Endothelial cell of umbilical vein (primary cell): ENCODE data around the gene NR1H2. TPM values are rescaled to one million over a fixed set of nuclear protein-coding genes. Genes with fewer than 3 reads are reported as not detected.

ENCODE experiments used
- BruUV-seq: library from RNA; stranded (reverse); fragments of 400-500 nt; replicated peaks from 2 replicates; lab custom pipeline; 2021; lab: Mats Ljungman, UMichigan
- CTCF ChIA-PET: fragments of 300-600, 350-600 bp; sonication (Branson Sonifier 250); formaldehyde crosslinking; loops from one replicate; lab custom pipeline; 2021; ENCODE audit warnings: antibody characterized with exemption, inconsistent platforms; lab: Charles Lee
- POLR2A ChIA-PET: fragments of 300-600, 350-600 bp; sonication (Branson Sonifier 250); formaldehyde crosslinking; loops from one replicate; lab custom pipeline; 2021; ENCODE audit warnings: antibody characterized with exemption, inconsistent platforms; lab: Charles Lee
- DNase-seq: peaks from one replicate; pipeline ENCODE4 v3.0.0-alpha.2; 2011; ENCODE audit warnings: low read depth, low spot score
- FAIRE-seq: peaks from 2 replicates; lab custom pipeline; 2011; peaks lifted over from hg19 to GRCh38; lab: Jason Lieb, UNC
- H2AFZ ChIP-seq: 2 replicates; pipeline ENCODE4 v1.6.0; 2012; ENCODE audit warnings: low read depth, low read length, control low read depth, inconsistent platforms
- H3K27ac ChIP-seq: 2 replicates; pipeline ENCODE4 v1.5.1; 2011; ENCODE audit warnings: low read depth, mild to moderate bottlenecking, control low read depth, low read length, moderate library complexity; ENCODE audit not compliant: insufficient read depth
- H3K27me3 ChIP-seq, 2 experiments: 2 replicates each; pipeline versions ENCODE4 v1.6.0 to v1.6.1; 2011; ENCODE audit warnings: low read length in 2 of 2, mixed read lengths in 1 of 2; ENCODE audit not compliant: control insufficient read depth in 2 of 2, insufficient read depth in 2 of 2
- H3K36me3 ChIP-seq, 2 experiments: 2 replicates in 1 of 2; 3 replicates in 1 of 2; pipeline ENCODE4 v1.5.1; 2011; ENCODE audit warnings: low read length in 2 of 2, mild to moderate bottlenecking in 1 of 2, moderate library complexity in 1 of 2; ENCODE audit not compliant: control insufficient read depth in 2 of 2, insufficient read depth in 2 of 2; ENCODE audit errors: extremely low read depth in 1 of 2
- H3K4me1 ChIP-seq: 3 replicates; pipeline ENCODE4 v1.5.1; 2011; ENCODE audit warnings: mild to moderate bottlenecking, low read length; ENCODE audit not compliant: control insufficient read depth, insufficient read depth; ENCODE audit errors: extremely low read depth
- H3K4me2 ChIP-seq: 2 replicates; pipeline ENCODE4 v1.6.1; 2011; ENCODE audit warnings: low read length, control low read depth, mixed read lengths; ENCODE audit not compliant: insufficient read depth
- H3K4me3 ChIP-seq, 3 experiments: fragments of 200-600 bp in 1 of 3; sonication (generic), shearing (Covaris generic) in 1 of 3; replicated peaks in 1 of 3; 2 replicates each; pipeline ENCODE4 v1.5.1; 2011 to 2016; ENCODE audit warnings: control low read depth in 3 of 3, low read length in 3 of 3, mild to moderate bottlenecking in 2 of 3, inconsistent platforms in 1 of 3, low read depth in 1 of 3, moderate library complexity in 1 of 3; ENCODE audit not compliant: insufficient read depth in 1 of 3
- H3K79me2 ChIP-seq: 2 replicates; pipeline ENCODE4 v1.6.0; 2012; ENCODE audit warnings: low read length, inconsistent platforms; ENCODE audit not compliant: control insufficient read depth, insufficient read depth
- H3K9ac ChIP-seq: replicated peaks from 2 replicates; pipeline ENCODE3; 2011; ENCODE audit warnings: low read length, control low read depth; ENCODE audit not compliant: insufficient read depth; ENCODE audit errors: extremely low read depth
- H3K9me1 ChIP-seq: replicated peaks from 3 replicates; pipeline ENCODE4 v1.6.0; 2011; ENCODE audit warnings: mild to moderate bottlenecking, low read length; ENCODE audit not compliant: control insufficient read depth, insufficient read depth; ENCODE audit errors: extremely low read depth
- H3K9me3 ChIP-seq: replicated peaks from 2 replicates; pipeline ENCODE4 v1.5.1; 2012; ENCODE audit warnings: low read length, inconsistent platforms; ENCODE audit not compliant: control insufficient read depth, insufficient read depth
- H4K20me1 ChIP-seq: replicated peaks from 2 replicates; pipeline ENCODE3; 2011; ENCODE audit warnings: mild to moderate bottlenecking, low read length; ENCODE audit not compliant: control insufficient read depth, insufficient read depth; ENCODE audit errors: extremely low read depth
- CTCF ChIP-seq, 2 donors: IDR thresholded peaks; 1 replicate in 1 of 2; 2 replicates in 1 of 2; pipeline ENCODE4 v1.5.1; 2011; ENCODE audit warnings: low read length in 2 of 2, mild to moderate bottlenecking in 2 of 2, moderate library complexity in 2 of 2, control low read depth in 1 of 2, inconsistent platforms in 1 of 2, low read depth in 1 of 2; ENCODE audit not compliant: insufficient read depth in 1 of 2; ENCODE audit errors: extremely low read depth in 1 of 2
- EZH2 ChIP-seq: IDR thresholded peaks from 2 replicates; pipeline ENCODE4 v1.6.1; 2012; ENCODE audit warnings: borderline replicate concordance, low read depth, mild to moderate bottlenecking, moderate library complexity, low read length, inconsistent platforms; ENCODE audit not compliant: severe bottlenecking
- FOS ChIP-seq: IDR thresholded peaks from 2 replicates; pipeline ENCODE4 v1.6.1; 2011; ENCODE audit warnings: mild to moderate bottlenecking, low read length, moderate library complexity, borderline replicate concordance; ENCODE audit not compliant: insufficient read depth
- GATA2 ChIP-seq: IDR thresholded peaks from 2 replicates; pipeline ENCODE4 v1.7.0; 2011; ENCODE audit warnings: low read depth, mild to moderate bottlenecking, moderate library complexity, mixed read lengths, low read length; ENCODE audit not compliant: insufficient read length, insufficient read depth
- JUN ChIP-seq: IDR thresholded peaks from 2 replicates; pipeline ENCODE4 v1.6.1; 2011; ENCODE audit warnings: borderline replicate concordance, low read depth; ENCODE audit not compliant: insufficient read length, insufficient read depth
- MYC ChIP-seq: IDR thresholded peaks from one replicate; pipeline ENCODE4 v1.6.1; 2011; ENCODE audit warnings: mild to moderate bottlenecking, low read depth, low read length
- POLR2A ChIP-seq: IDR thresholded peaks from 2 replicates; pipeline ENCODE4 v1.6.1; 2012; ENCODE audit warnings: low read depth, mild to moderate bottlenecking, control low read depth, low read length
- POLR2AphosphoS5 ChIP-seq: IDR thresholded peaks from 2 replicates; pipeline ENCODE4 v1.6.1; 2012; ENCODE audit warnings: low read depth, mild to moderate bottlenecking, control low read depth, low read length, moderate library complexity; ENCODE audit not compliant: insufficient read depth
- dilution Hi-C: fragments of 300-500 bp; cut with MboI; formaldehyde crosslinking; loops from one replicate; pipeline ENCODE4 v1.15.0; 2019; ENCODE audit warnings: low sequenced_read_pairs; ENCODE audit not compliant: extremely low pct_ligation_motif_present
- intact Hi-C: fragments of 100-400 bp; cut with micrococcal nuclease; formaldehyde crosslinking; loops from one replicate; pipeline ENCODE4 v1.10.0; 2022
- polyA plus RNA-seq, 4 experiments: library from polyadenylated mRNA; depleted of rRNA in 3 of 4; stranded (reverse) in 3 of 4; unstranded in 1 of 4; fragments of >200 nt; gene quantifications; 2 replicates each; pipeline versions ENCODE4 v1.2.1 to v1.2.3, GENCODE V29; 2011 to 2012; ENCODE audit warnings: missing spikeins in 1 of 4
- total RNA-seq: library from RNA; stranded (reverse); gene quantifications from 2 replicates; pipeline ENCODE4 v1.2.3, GENCODE V29; 2021
- TF ChIP-seq, protein P1 (sequence below): IDR thresholded peaks from 2 replicates; pipeline ENCODE4 v1.6.1; 2011; ENCODE audit not compliant: insufficient read depth, insufficient read length

Gene NR1H2
- total and polyA plus RNA-seq, 2 donors (not counting 3 experiments of a cell fraction or from before 2014, with no cell fraction given), result 46.7 to 48.4 TPM

DNA sequence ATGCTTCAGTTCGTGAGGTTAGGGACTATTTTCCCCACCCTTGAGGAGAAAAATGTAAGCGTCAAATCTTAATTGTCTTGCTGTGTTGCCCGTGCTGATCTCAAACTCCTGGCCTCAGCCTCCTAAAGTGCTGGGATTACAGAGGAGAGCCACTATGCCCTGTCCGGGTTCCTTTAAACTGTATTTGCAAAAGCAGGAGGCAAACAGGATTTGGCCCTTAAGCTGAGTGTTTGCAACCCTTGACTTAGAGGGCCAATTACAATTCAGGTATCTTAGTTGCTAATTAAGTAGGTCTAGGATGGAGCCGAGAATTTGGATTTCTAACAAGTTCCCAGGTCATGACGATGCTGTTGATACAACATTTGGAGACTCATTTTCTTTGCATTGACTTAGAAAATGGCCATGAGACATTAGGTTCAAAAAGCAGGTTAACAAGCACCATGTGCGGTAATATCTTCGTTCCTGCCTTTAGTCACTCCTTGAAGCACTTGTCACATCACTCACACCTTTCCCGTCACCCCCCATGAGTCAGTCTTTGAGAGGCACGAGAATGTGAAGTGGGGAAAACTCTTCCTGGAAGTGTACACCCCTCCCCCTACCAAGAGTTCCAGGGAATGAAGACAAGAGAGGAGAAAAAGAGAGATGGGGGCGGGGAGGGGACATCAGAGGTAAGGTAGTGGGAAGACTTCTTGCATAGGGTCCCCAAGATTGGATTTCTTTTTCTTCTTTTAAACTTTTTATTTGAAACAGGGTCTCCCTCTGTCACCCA is 13.4 kb upstream of the NR1H2 start:
- intact Hi-C loops (no loop called here), dilution Hi-C loops (no loop called here)
- H3K79me2 ChIP-seq, result no peaks in the 10 kb centered on the region
- DNase-seq, result no peak
- H3K36me3 ChIP-seq, result no peaks in the 10 kb centered on the region
- TF ChIP-seq, protein P1, sequence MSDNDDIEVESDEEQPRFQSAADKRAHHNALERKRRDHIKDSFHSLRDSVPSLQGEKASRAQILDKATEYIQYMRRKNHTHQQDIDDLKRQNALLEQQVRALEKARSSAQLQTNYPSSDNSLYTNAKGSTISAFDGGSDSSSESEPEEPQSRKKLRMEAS, result no peak
- TF ChIP-seq EZH2 (no peak), FOS (no peak), POLR2AphosphoS5 (no peak), JUN (no peak), GATA2 (no peak), MYC (no peak), POLR2A (no peak), CTCF (IDR thresholded peaks at IDR 0.05; ENCODE audit: extremely low read depth in 1 of 2, insufficient read depth in 1 of 2, low read depth in 1 of 2, low read length in 2 of 2) (no peak)
- no peak for FAIRE-seq
- no peaks in the 10 kb centered on the region for H3K9me3 ChIP-seq
- ChIA-PET CTCF (interaction anchor here (0.7 to 1.4 kb wide), 4 partner anchors 12 to 193 kb away, joined by 3 to 5 read pairs (median 4); no protein-coding TSS in a partner anchor), POLR2A (interaction anchor here (0.6 kb wide), 1 partner anchor 138 kb away, joined by 3 read pairs; no protein-coding TSS in a partner anchor)
- H3K4me3 ChIP-seq, result no peak overlapping the region
- H3K27ac ChIP-seq, result no peak overlapping the region
- no peak overlapping the region for H3K9ac ChIP-seq
- no peaks in the 10 kb centered on the region for H4K20me1 ChIP-seq
- no peak overlapping the region for H3K4me2 ChIP-seq
- BruUV-seq, result no TSS peak
- no peaks in the 10 kb centered on the region for H3K27me3 ChIP-seq
- no peaks in the 10 kb centered on the region for H3K9me1 ChIP-seq
- no peak overlapping the region for H2AFZ ChIP-seq
- peaks cover under 1% of the 10 kb centered on the region for H3K4me1 ChIP-seq
